Activated CD4-positive, alpha-beta T cell treated with anti-CD3 and anti-CD28 coated beads, Interleukin-2, amount 10 ng/mL, durations not matched to agents 24 days and 14 days (primary cell): ENCODE data around the gene SNAPC3. TPM values are rescaled to one million over a fixed set of nuclear protein-coding genes. Genes with fewer than 3 reads are reported as not detected.
A peak's percentile ranks its signal among the peaks of the same experiment; 100 is the strongest.
"Not testable (repeated sequence)": the region's sequence is repeated elsewhere in the genome, so short reads cannot be mapped to it uniquely, and the experiment has no call there.

Source experiments
- DNase-seq: peaks from one replicate; pipeline ENCODE4 v3.0.0; 2022
- H3K27ac Mint-ChIP-seq: one replicate; pipeline ENCODE4 v1.8.0; 2022; ENCODE audit warnings: mild to moderate bottlenecking, mixed read lengths
- H3K27me3 Mint-ChIP-seq: one replicate; pipeline ENCODE4 v1.8.0; 2022; ENCODE audit warnings: mixed read lengths
- H3K36me3 Mint-ChIP-seq: one replicate; pipeline ENCODE4 v1.8.0; 2022; ENCODE audit warnings: low read depth, mild to moderate bottlenecking, mixed read lengths
- H3K4me1 Mint-ChIP-seq: one replicate; pipeline ENCODE4 v1.8.0; 2021; ENCODE audit warnings: mixed read lengths
- H3K4me3 Mint-ChIP-seq: one replicate; pipeline ENCODE4 v1.8.0; 2022; ENCODE audit warnings: mild to moderate bottlenecking, moderate library complexity, mixed read lengths
- H3K9me3 Mint-ChIP-seq: one replicate; pipeline ENCODE4 v1.8.0; 2021; ENCODE audit warnings: mixed read lengths
- intact Hi-C: fragments of 100-400 bp; cut with micrococcal nuclease; formaldehyde crosslinking; loops from one replicate; pipeline ENCODE4 v1.15.1; 2023
- total RNA-seq: library from RNA; stranded (reverse); gene quantifications from 2 replicates; pipeline ENCODE4 v1.2.3, GENCODE V29; 2022

SNAPC3 gene
- total RNA-seq = 31.7 and 35.9 TPM in 2 replicates

DNA sequence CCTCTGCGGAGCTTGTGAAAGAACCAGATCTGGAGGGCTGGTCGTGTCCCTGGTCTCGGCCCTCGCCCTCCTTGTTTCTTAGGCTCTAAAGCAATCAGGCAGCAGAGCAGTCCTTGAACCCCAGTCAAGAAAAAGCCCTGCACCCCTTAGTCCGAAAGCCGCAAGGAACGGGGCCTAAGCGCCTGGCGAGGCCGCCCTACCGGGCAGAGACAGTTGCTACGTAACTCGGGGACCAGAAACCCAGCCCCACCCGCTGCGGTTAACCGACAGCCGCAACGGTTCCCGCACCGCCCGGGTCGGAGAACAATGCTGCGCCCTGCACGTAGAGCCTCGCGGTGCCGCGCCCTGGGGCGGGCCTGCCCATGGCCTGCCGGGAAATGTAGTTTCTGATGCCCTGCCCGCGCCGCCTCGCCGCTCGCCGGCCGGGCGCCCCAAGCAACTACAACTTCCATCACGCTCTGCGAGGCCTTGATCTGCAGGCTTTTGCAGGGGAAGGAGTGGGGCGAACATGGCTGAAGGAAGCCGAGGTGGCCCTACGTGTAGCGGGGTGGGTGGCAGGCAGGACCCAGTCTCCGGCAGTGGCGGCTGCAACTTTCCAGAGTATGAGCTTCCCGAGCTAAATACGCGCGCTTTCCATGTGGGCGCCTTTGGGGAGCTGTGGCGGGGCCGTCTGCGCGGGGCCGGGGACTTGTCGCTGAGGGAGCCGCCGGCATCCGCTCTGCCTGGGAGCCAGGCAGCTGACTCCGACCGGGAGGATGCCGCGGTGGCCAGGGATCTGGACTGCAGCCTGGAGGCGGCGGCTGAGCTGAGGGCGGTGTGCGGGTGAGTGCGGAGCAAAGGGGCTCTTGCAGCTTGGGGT is at the start of gene SNAPC3:
Gene SNAPC3 (plus strand): TSS at position 505 of the 859 bp plus-strand sequence. CDS start 4 bp downstream, at position 509.
- peak; percentile 98 for DNase-seq
- Mint-ChIP-seq H3K36me3 (peaks cover 24% of the 10 kb centered on the region), H3K9me3 (no peaks in the 10 kb centered on the region), H3K27ac (peak within 1 kb of the TSS; percentile 91), H3K27me3 (peaks cover 5% of the 10 kb centered on the region), H3K4me3 (peak within 1 kb of the TSS; percentile 97), H3K4me1 (peaks cover 43% of the 10 kb centered on the region)
- intact Hi-C loops = loop anchor here (1.0 to 10.0 kb wide), 11 partner anchors 65 to 318 kb away; partner anchors contain the start of gene CCDC171

- DNase-seq = no peak
- Mint-ChIP-seq H3K4me3 (no peak overlapping the region), H3K4me1 (no peaks in the 10 kb centered on the region), H3K27me3 (peaks cover 14% of the 10 kb centered on the region), H3K9me3 (peaks cover 15% of the 10 kb centered on the region), H3K27ac (no peak overlapping the region), H3K36me3 (no peaks in the 10 kb centered on the region)
- intact Hi-C loops = no loop called here
Measured at GRCh38 chr9:15373881-15374280, 48.8 kb upstream of the SNAPC3 start.

DNA sequence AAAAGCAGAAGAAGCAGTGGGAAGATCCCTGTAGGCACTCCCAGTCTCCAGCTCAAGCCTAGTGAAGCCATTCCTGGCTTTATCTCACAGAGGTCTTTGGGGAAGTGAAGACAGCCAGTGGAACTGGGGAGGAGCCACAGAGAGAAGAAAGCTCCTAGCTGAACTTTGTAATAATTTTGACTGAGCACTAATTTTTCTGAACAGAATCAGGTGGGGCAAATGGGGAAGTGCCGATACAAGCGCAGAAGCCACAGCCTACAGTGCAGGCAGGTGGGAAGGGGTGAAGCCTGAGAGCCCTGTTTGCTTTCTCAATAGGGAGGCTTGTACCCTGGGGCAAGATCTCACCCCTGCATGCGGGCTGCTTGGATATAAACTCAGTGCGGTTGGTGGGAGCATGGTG is 48.4 kb upstream of the SNAPC3 start:
- no peaks in the 10 kb centered on the region for H3K4me1 Mint-ChIP-seq

GRCh38 chr9:15374825-15375224 is 47.9 kb upstream of the SNAPC3 start:
- Mint-ChIP-seq H3K36me3 (no peaks in the 10 kb centered on the region), H3K4me3 (no peak overlapping the region), H3K27me3 (peaks cover 18% of the 10 kb centered on the region), H3K4me1 (no peaks in the 10 kb centered on the region), H3K9me3 (peaks cover 15% of the 10 kb centered on the region), H3K27ac (no peak overlapping the region)
- DNase-seq = no peak
- intact Hi-C loops = no loop called here

More for the DNA sequence above, 48.4 kb upstream of the SNAPC3 start:
- Mint-ChIP-seq H3K9me3 (peaks cover 15% of the 10 kb centered on the region), H3K36me3 (no peaks in the 10 kb centered on the region), H3K27ac (no peak overlapping the region), H3K27me3 (peaks cover 15% of the 10 kb centered on the region), H3K4me3 (no peak overlapping the region)
- no peak for DNase-seq
- intact Hi-C loops = no loop called here

DNA sequence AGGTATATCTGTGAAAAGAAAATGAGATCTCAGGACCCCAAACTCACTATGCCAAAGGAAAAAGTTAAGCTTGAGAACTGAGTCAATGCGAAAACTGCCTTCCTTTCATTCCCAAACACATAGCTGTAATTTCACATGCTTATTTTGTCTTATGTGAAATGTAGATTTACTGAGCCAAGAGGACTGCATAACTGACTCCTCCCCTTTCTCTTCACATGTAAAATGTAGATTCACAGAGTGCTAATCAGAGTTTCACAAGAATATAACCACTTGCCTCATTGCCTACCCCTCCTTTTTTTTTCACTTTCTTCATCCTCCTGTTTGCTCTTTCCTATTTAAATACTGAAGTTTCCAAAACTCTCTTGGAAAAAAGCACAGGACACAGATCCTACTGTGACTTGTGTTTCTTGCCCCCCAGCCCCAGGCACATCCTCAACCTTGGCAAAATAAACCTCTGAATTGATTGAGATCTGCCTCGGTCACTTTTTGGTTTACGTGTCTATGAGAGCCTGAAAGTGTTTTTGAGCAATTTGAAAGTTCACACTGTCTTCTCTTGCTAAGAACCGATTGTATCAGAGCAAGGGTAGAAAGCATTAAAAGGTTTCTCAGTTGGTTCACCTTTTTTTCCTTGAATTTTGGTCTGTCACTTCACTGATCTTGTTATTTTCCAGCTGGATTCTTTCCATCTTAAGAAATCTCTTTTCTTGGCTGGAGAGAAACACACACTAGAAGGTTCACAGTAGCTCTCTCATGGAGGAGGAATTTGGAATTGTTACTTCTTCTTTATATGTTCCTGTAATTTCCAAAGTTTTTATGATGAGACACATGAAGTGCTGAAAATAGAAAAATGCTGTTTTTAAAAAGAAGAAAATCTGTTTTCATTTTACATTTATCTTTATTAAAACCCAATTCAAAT is 44.8 kb upstream of the SNAPC3 start:
- DNase-seq = no peak
- intact Hi-C loops = no loop called here
- H3K36me3 Mint-ChIP-seq = no peaks in the 10 kb centered on the region
- no peaks in the 10 kb centered on the region for H3K4me1 Mint-ChIP-seq
- no peak overlapping the region for H3K27ac Mint-ChIP-seq
- H3K27me3 Mint-ChIP-seq = peaks cover 27% of the 10 kb centered on the region
- no peak overlapping the region for H3K4me3 Mint-ChIP-seq
- H3K9me3 Mint-ChIP-seq = peaks cover 15% of the 10 kb centered on the region

DNA sequence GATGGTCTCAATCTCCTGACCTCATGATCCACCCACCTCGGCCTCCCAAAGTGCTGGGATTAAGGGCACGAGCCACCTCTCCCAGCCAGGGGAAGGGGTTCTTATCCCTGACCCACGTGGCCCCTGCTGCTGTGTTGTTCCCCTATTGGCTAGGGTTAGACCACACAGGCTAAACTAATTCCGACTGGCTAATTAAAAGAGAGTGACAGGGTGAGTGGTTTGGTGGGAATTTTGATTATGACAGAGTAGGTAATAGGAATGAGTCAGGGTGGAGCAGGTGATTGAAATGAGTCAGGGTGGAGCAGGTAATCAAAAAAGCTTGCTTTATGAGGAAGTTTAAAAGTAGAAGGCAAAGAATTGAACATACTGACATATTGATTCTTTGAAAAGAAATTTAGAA is 43.4 kb upstream of the SNAPC3 start:
- H3K36me3 Mint-ChIP-seq, intact Hi-C loops, H3K4me3 Mint-ChIP-seq, H3K4me1 Mint-ChIP-seq, DNase-seq, H3K27ac Mint-ChIP-seq: not testable (repeated sequence)
- peaks cover 15% of the 10 kb centered on the region for H3K9me3 Mint-ChIP-seq
- H3K27me3 Mint-ChIP-seq = peaks cover 27% of the 10 kb centered on the region

DNA sequence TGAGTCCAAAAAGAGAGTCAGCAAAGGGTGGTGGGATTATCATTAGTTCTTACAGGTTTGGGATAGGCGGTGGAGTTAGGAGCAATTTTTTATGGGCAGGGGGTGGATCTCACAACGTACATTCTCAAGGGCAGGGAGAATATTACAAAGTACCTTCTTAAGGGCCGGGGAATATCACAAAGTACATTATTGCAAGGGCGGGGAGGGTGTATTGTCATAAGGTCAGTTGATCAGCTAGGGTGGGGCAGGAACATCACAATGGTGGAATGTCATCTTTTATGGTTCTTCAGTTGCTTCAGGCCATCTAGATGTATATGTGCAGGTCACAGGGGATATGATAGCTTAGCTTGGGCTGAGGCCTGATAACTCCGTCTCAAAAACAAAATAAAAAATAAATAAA is 42.8 kb upstream of the SNAPC3 start:
- H3K36me3 Mint-ChIP-seq, intact Hi-C loops, H3K27ac Mint-ChIP-seq, H3K4me1 Mint-ChIP-seq, H3K4me3 Mint-ChIP-seq, DNase-seq: not testable (repeated sequence)
- peaks cover 15% of the 10 kb centered on the region for H3K9me3 Mint-ChIP-seq
- peaks cover 27% of the 10 kb centered on the region for H3K27me3 Mint-ChIP-seq

GRCh38 chr9:15381491-15381890 is 41.2 kb upstream of the SNAPC3 start:
- H3K9me3 Mint-ChIP-seq = peaks cover 9% of the 10 kb centered on the region
- intact Hi-C loops = no loop called here

GRCh38 chr9:15386465-15386864 is 36.2 kb upstream of the SNAPC3 start:
- no peak for DNase-seq
- H3K27ac Mint-ChIP-seq = no peak overlapping the region
- H3K27me3 Mint-ChIP-seq = peaks cover 6% of the 10 kb centered on the region
- no peak overlapping the region for H3K4me3 Mint-ChIP-seq
- H3K36me3 Mint-ChIP-seq = no peaks in the 10 kb centered on the region
- no peaks in the 10 kb centered on the region for H3K9me3 Mint-ChIP-seq
- H3K4me1 Mint-ChIP-seq = peaks cover 4% of the 10 kb centered on the region
- intact Hi-C loops = no loop called here

More at GRCh38 chr9:15381491-15381890, 41.2 kb upstream of the SNAPC3 start:
- no peak for DNase-seq
- H3K36me3 Mint-ChIP-seq = no peaks in the 10 kb centered on the region
- H3K27me3 Mint-ChIP-seq = peaks cover 25% of the 10 kb centered on the region
- H3K4me1 Mint-ChIP-seq = peaks cover 2% of the 10 kb centered on the region
- H3K4me3 Mint-ChIP-seq = no peak overlapping the region
- no peak overlapping the region for H3K27ac Mint-ChIP-seq

DNA sequence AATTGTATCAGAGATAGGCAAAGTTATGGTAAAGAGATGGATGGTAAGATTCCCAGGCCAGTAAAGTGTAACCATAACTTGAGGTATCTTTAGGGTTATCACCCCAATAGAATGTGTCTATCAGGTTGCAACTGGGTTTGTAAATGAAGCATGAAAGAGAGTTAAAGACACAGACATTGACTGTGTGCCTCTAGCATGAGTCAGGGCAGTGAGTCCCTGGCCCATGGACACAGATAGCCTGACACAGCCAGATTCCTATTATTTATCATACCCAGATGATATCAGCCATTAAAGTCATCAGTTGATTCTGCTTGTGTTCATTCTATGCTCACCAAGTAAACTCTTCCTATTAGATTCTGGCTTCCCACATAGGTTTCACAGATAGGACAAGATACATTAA is 33.5 kb upstream of the SNAPC3 start:
- no peak overlapping the region for H3K27ac Mint-ChIP-seq
- no peaks in the 10 kb centered on the region for H3K9me3 Mint-ChIP-seq
- H3K27me3 Mint-ChIP-seq = no peaks in the 10 kb centered on the region
- H3K4me3 Mint-ChIP-seq = no peak overlapping the region
- H3K36me3 Mint-ChIP-seq = no peaks in the 10 kb centered on the region
- intact Hi-C loops = no loop called here
- no peak for DNase-seq
- H3K4me1 Mint-ChIP-seq = peaks cover 4% of the 10 kb centered on the region

DNA sequence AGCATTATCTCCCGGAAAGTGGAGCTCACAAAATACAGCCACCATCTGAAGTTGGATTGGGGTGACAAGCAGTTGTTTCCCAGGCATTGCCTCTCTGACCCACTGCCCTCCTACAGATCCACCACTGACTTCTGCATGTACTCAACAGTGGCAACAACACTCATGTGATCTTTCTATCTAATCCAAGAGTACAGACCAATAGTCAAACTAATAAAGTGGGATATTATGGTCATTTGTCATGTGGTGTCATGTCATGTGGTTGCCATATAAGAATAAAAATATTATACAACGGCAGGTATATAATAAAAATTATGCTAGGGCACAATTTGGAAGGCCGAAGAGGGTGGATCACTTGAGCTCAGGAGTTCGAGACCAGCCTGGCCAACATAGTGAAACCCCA is 33.0 kb upstream of the SNAPC3 start:
- Mint-ChIP-seq H3K27ac (no peak overlapping the region), H3K4me1 (peaks cover 4% of the 10 kb centered on the region), H3K4me3 (no peak overlapping the region), H3K9me3 (no peaks in the 10 kb centered on the region), H3K36me3 (no peaks in the 10 kb centered on the region), H3K27me3 (no peaks in the 10 kb centered on the region)
- intact Hi-C loops = no loop called here
- no peak for DNase-seq

GRCh38 chr9:15390201-15390600 is 32.5 kb upstream of the SNAPC3 start:
- no peaks in the 10 kb centered on the region for H3K9me3 Mint-ChIP-seq
- H3K4me1 Mint-ChIP-seq = peaks cover 4% of the 10 kb centered on the region
- no peak for DNase-seq
- H3K4me3 Mint-ChIP-seq = no peak overlapping the region
- intact Hi-C loops = no loop called here
- no peak overlapping the region for H3K27ac Mint-ChIP-seq
- H3K36me3 Mint-ChIP-seq = no peaks in the 10 kb centered on the region
- no peaks in the 10 kb centered on the region for H3K27me3 Mint-ChIP-seq

- Mint-ChIP-seq H3K27ac (no peak overlapping the region), H3K4me3 (no peak overlapping the region), H3K36me3 (no peaks in the 10 kb centered on the region), H3K9me3 (no peaks in the 10 kb centered on the region), H3K4me1 (no peaks in the 10 kb centered on the region), H3K27me3 (no peaks in the 10 kb centered on the region)
- intact Hi-C loops = no loop called here
- no peak for DNase-seq
Measured at GRCh38 chr9:15392363-15392762, 30.3 kb upstream of the SNAPC3 start.
